Activated CD4-positive, alpha-beta memory T cell treated with anti-CD3 and anti-CD28 coated beads, Interleukin-2, amount 10 ng/mL, durations not matched to agents 7 days and 5 days (primary cell): ENCODE results near the gene CRY1. TPM values are rescaled to one million over a fixed set of nuclear protein-coding genes. Genes with fewer than 3 reads are reported as not detected.

Experiments
- total RNA-seq, 2 experiments: library from RNA; stranded (reverse); gene quantifications; one replicate each; pipeline ENCODE4 v1.2.3, GENCODE V29; 2021

The CRY1 gene
- total RNA-seq, 2 experiments from 2014 or later, result 16.4 to 16.6 TPM

Other genes with a start within 250 kb of the CRY1 start
- gene TMEM263, start 137.6 kb downstream of the CRY1 start, total RNA-seq, result 10 to 100 TPM; 26.0 to 27.0 TPM
- gene MTERF2, start 106.4 kb downstream of the CRY1 start, total RNA-seq, result 1 to 10 TPM; 5.5 to 6.4 TPM